Smooth muscle cell (in vitro differentiated cells): ENCODE measurements around the gene MT1F. TPM values are rescaled to one million over a fixed set of nuclear protein-coding genes. Genes with fewer than 3 reads are reported as not detected.

Experiments used
- DNase-seq: peaks from one replicate; lab custom pipeline; 2025; ENCODE audit not compliant: unreplicated experiment; lab: John Stamatoyannopoulos, UW
- H2AFZ ChIP-seq: fragments of 200-600 bp; sonication (generic); 2 replicates; pipeline ENCODE4 v1.6.0; 2016; ENCODE audit warnings: antibody characterized with exemption, low read depth, mild to moderate bottlenecking
- H3F3A ChIP-seq: fragments of 200-600 bp; sonication (generic); 2 replicates; pipeline ENCODE4 v1.6.0; 2017; ENCODE audit warnings: antibody characterized with exemption, low read depth
- H3K27ac ChIP-seq: fragments of 200-600 bp; sonication (generic); 2 replicates; pipeline ENCODE4 v1.5.1; 2016; ENCODE audit warnings: low read depth, mild to moderate bottlenecking
- H3K27me3 ChIP-seq: fragments of 200-600 bp; sonication (generic); 2 replicates; pipeline ENCODE4 v1.6.1; 2016; ENCODE audit warnings: low read depth, mild to moderate bottlenecking
- H3K36me3 ChIP-seq: fragments of 200-600 bp; sonication (generic); 2 replicates; pipeline ENCODE4 v1.5.1; 2016; ENCODE audit warnings: low read depth
- H3K4me1 ChIP-seq: fragments of 200-600 bp; sonication (generic); 2 replicates; pipeline ENCODE4 v1.5.1; 2016; ENCODE audit warnings: low read depth
- H3K4me2 ChIP-seq: fragments of 200-600 bp; sonication (generic); 2 replicates; pipeline ENCODE4 v1.6.0; 2016; ENCODE audit warnings: mild to moderate bottlenecking
- H3K4me3 ChIP-seq: fragments of 200-600 bp; sonication (generic); 2 replicates; pipeline ENCODE4 v1.5.1; 2016; ENCODE audit warnings: mild to moderate bottlenecking
- H3K79me2 ChIP-seq: fragments of 200-600 bp; sonication (generic); 2 replicates; pipeline ENCODE4 v1.6.0; 2016; ENCODE audit warnings: low read depth, mild to moderate bottlenecking
- H3K9ac ChIP-seq: fragments of 200-600 bp; sonication (generic); 2 replicates; pipeline ENCODE4 v1.6.0; 2016; ENCODE audit warnings: low read depth
- H3K9me3 ChIP-seq: fragments of 200-600 bp; sonication (generic); replicated peaks from 2 replicates; pipeline ENCODE4 v1.5.1; 2016; ENCODE audit warnings: low read depth
- H4K20me1 ChIP-seq: fragments of 200-600 bp; sonication (generic); 2 replicates; pipeline ENCODE4 v1.6.0; 2016; ENCODE audit warnings: low read depth
- CTCF ChIP-seq: fragments of 200-600 bp; sonication (generic); IDR thresholded peaks from 2 replicates; pipeline ENCODE4 v1.5.1; 2017; ENCODE audit warnings: borderline replicate concordance, mild to moderate bottlenecking, antibody characterized with exemption; ENCODE audit not compliant: insufficient read depth, poor library complexity, severe bottlenecking
- WGBS: methylation state at CpG from one replicate; pipeline ENCODE4 v1.1.7; 2016; ENCODE audit warnings: low lambda C conversion rate; 5-methylcytosine and 5-hydroxymethylcytosine counted together
- polyA plus RNA-seq: library from polyadenylated mRNA; unstranded; fragments of >200 nt; fragmentation: Nextera tagmentation; extraction: Ambion mirVana; gene quantifications from 2 replicates; pipeline ENCODE4 v1.2.1, GENCODE V29; 2016
- total RNA-seq: library from RNA; depleted of rRNA; stranded (reverse); fragments of >200 nt; gene quantifications from 2 replicates; pipeline ENCODE4 v1.2.3, GENCODE V29; 2014

MT1F gene
- total RNA-seq = 0.81 and 5.9 TPM in 2 replicates
- 0.50 and 2.3 TPM in 2 replicates for polyA plus RNA-seq

GRCh38 chr16:56657555-56658326, at the start of gene MT1F:
MT1F (plus strand) TSS chr16:56657959; CDS start chr16:56658059, 100 bp downstream.
- Histone ChIP-seq H2AFZ (peak within 1 kb of the TSS; percentile 50), H3K27ac (no peak within 1 kb of the TSS), H3K9me3 (no peaks in the 10 kb centered on the region), H3K4me2 (peak within 1 kb of the TSS; percentile 86), H3K4me3 (peak within 1 kb of the TSS; percentile 48), H3K4me1 (peaks cover 12% of the 10 kb centered on the region), H3K79me2 (no peaks in the 10 kb centered on the region), H3K27me3 (peaks cover 71% of the 10 kb centered on the region), H4K20me1 (no peaks in the 10 kb centered on the region), H3K36me3 (no peaks in the 10 kb centered on the region), H3K9ac (no peak within 1 kb of the TSS), H3F3A (no peaks in the 10 kb centered on the region)
- no peak for DNase-seq
- no peak for TF ChIP-seq CTCF
- 4% methylated on average over 27 of the region's 46 CpGs for WGBS

GRCh38 chr16:56608043-56608875, 49.5 kb upstream of the MT1F start, which contains the start of gene MT2A:
MT2A (plus strand) TSS chr16:56608584; CDS start chr16:56608656, 72 bp downstream.
- Histone ChIP-seq H3K4me2 (peak within 1 kb of the TSS; percentile 88), H3K36me3 (no peaks in the 10 kb centered on the region), H3F3A (peaks cover 23% of the 10 kb centered on the region), H3K4me1 (peaks cover 18% of the 10 kb centered on the region), H2AFZ (no peak within 1 kb of the TSS), H4K20me1 (no peaks in the 10 kb centered on the region), H3K27ac (peak within 1 kb of the TSS; percentile 93), H3K9me3 (no peaks in the 10 kb centered on the region), H3K27me3 (no peaks in the 10 kb centered on the region), H3K4me3 (peak within 1 kb of the TSS; percentile 57), H3K9ac (peak within 1 kb of the TSS; percentile 58), H3K79me2 (no peaks in the 10 kb centered on the region)
- no peak for TF ChIP-seq CTCF
- 7% methylated on average over 62 of the region's 62 CpGs for WGBS
- DNase-seq = peak; percentile 68

- no peaks in the 10 kb centered on the region for H3K36me3 ChIP-seq
- peak overlapping the region; percentile 53 for H3K9ac ChIP-seq
- H3K4me1 ChIP-seq = peaks cover 18% of the 10 kb centered on the region
- no peaks in the 10 kb centered on the region for H3K79me2 ChIP-seq
- DNase-seq = no peak
- no peaks in the 10 kb centered on the region for H3K9me3 ChIP-seq
- H3K4me3 ChIP-seq = peak overlapping the region; percentile 57
- no peak overlapping the region for H2AFZ ChIP-seq
- H3F3A ChIP-seq = peaks cover 23% of the 10 kb centered on the region
- H4K20me1 ChIP-seq = no peaks in the 10 kb centered on the region
- H3K27me3 ChIP-seq = no peaks in the 10 kb centered on the region
- 9% methylated on average over 21 of the region's 21 CpGs for WGBS
- H3K27ac ChIP-seq = peak overlapping the region; percentile 92
- no peak for TF ChIP-seq CTCF
- H3K4me2 ChIP-seq = peak overlapping the region; percentile 88
Measured at GRCh38 chr16:56608876-56609462, 48.8 kb upstream of the MT1F start.
